ENCODE results near the gene ITGA8. TPM values are rescaled to one million over a fixed set of nuclear protein-coding genes. Genes with fewer than 3 reads are reported as not detected.

ITGA8 gene
- total RNA-seq, 1 donor from 2014 or later, result 6.9 TPM

- Mint-ChIP-seq H3K4me3 (ENCODE audit: unreplicated experiment) (no peak overlapping the region), H3K36me3 (ENCODE audit: unreplicated experiment) (no peaks in the 10 kb centered on the region), H3K9me3 (ENCODE audit: unreplicated experiment) (peaks cover 8% of the 10 kb centered on the region), H3K27me3 (ENCODE audit: unreplicated experiment) (no peaks in the 10 kb centered on the region), H3K27ac (ENCODE audit: unreplicated experiment) (no peak overlapping the region), H3K4me1 (ENCODE audit: unreplicated experiment) (peaks cover 45% of the 10 kb centered on the region)
- TF ChIP-seq CTCF (IDR thresholded peaks at IDR 0.05), result no peak
- DNase-seq (ENCODE audit: extremely low spot score, unreplicated experiment), result no peak
Measured at GRCh38 chr10:15464381-15464780, 255.3 kb downstream of the ITGA8 start.

Other genes starting within 250 kb of the ITGA8 start
- 27.3 and 28.5 TPM in 2 replicates for gene MINDY3, start 140.6 kb upstream of the ITGA8 start, total RNA-seq

Data from osteocyte (in vitro differentiated cells).